ENCODE data around the gene TLE3. TPM values are rescaled to one million over a fixed set of nuclear protein-coding genes. Genes with fewer than 3 reads are reported as not detected.

TLE3 gene
- total RNA-seq, 1 donor from 2014 or later: 13.4 TPM

- no peak for DNase-seq
- ATAC-seq (ENCODE audit: poor library complexity): no peak
- intact Hi-C loops (cut with DNase I): no loop called here
Measured at GRCh38 chr15:70026991-70027390, 70.7 kb downstream of the TLE3 start.

DNA sequence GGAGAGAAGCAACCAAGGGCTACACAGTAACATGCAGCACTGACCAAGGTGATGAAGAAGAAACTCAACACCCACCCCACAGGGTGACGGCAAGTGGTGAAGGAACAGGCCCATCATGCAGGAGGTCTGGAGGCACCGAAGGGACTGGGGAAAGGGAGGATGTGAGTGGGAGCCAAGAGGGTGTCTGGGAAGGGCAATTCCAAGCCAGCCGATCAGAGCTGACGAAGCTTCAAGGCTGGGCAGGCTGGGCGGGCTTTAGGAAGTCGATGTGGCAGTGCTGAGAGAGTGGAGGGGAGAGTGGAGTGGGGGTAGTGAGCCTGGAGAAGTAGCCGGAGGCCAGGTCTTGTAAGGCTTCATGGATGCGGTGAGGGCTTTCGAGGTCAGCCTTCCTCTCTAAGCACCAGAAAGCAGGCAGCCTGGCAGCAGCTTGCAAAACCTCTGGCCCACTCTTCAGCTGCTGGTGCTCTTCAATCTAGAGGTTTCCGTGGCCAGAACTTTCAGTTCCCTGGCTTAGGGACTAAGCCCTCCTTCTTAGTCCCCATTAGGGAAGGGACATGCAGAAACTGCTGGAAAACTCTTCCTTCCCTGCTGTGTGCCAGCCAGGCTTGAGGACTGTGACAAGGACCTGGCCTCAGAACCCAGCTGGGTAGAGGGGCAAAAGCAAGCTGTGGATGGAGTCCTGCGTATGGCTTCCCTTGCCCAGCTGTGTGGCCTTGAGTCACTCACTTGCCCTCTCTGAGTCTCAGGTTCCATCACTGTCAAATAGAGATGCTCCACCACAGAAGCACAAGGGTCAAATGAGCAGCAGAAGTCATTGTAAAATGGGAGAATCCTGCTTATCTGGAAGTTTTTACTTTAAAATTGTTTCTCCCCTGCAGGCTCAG lies 72.1 kb downstream of the TLE3 start:
- ATAC-seq (ENCODE audit: poor library complexity) (peak; percentile 58), DNase-seq (no peak)
- intact Hi-C loops (cut with DNase I): no loop called here

- no peak for ATAC-seq (ENCODE audit: poor library complexity)
- DNase-seq: no peak
- intact Hi-C loops (cut with DNase I): no loop called here
Measured at GRCh38 chr15:70024521-70024920, 73.2 kb downstream of the TLE3 start.

GRCh38 chr15:70023769-70024491 lies 73.8 kb downstream of the TLE3 start:
- peak; percentile 53 for DNase-seq
- intact Hi-C loops (cut with DNase I): no loop called here
- peak; percentile 77 for ATAC-seq (ENCODE audit: poor library complexity)

DNA sequence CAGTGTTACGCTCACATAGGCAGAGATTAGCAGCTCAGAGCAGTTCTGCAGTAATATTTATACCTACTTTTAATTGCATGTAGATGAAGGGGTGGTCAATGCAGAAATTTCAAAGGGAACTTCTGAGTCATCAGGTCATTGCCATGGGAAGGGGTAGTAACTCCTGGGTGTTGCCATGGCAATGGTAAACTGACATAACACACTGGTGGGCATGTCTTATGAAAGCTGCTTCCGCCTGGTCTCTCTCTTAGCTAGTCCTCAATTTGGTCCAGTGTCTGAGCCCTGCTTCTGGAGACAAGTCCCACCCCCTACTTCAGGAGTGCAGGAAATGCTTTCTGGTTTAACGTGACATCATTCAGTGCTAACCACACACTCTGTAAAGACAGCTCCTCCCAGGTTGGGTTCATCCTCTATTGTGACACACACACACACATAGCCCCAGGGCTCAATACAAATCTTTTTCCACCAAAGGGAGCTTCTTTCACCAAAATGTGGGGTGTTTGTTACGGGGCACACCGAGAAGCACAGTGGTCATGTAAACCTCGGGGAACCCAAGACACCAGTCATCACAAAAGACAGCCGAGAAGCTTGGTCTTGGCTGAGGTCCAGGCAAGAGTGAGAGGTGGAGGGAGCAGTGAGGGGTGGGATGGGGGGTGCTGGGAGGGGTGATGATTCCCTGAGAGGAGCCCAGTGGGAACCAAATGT lies 74.5 kb downstream of the TLE3 start:
- DNase-seq (no peak), ATAC-seq (ENCODE audit: poor library complexity) (peak; percentile 36)
- intact Hi-C loops (cut with DNase I): no loop called here

- ATAC-seq (ENCODE audit: poor library complexity): no peak
- intact Hi-C loops (cut with DNase I): no loop called here
- no peak for DNase-seq
Measured at GRCh38 chr15:70020229-70020628, 77.5 kb downstream of the TLE3 start.

GRCh38 chr15:70018646-70019600 lies 78.8 kb downstream of the TLE3 start:
- no peak for DNase-seq
- no peak for ATAC-seq (ENCODE audit: poor library complexity)
- intact Hi-C loops (cut with DNase I): no loop called here

DNA sequence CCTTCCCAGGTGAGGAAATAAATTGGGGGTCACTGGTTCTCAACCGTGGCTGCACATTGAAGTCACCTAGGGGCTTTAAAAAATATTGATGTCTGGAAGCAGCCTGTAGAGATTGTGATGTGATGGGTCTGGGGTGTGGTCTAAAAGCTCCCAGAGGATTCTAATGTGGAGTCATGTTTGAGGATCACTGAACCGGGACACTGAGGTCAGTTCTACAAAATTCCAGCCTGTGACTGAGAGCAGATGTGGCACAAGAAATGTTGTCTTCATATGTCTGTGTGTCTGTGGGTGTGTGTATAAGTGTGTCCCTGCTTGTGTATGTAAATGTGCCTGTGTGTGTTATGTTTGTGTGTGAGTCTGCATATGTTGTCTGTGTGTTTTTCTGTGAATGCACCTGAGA lies 79.9 kb downstream of the TLE3 start:
- no peak for ATAC-seq (ENCODE audit: poor library complexity)
- intact Hi-C loops (cut with DNase I): no loop called here
- no peak for DNase-seq

GRCh38 chr15:70017025-70017424 lies 80.7 kb downstream of the TLE3 start:
- intact Hi-C loops (cut with DNase I): no loop called here
- ATAC-seq (ENCODE audit: poor library complexity) (no peak), DNase-seq (no peak)

GRCh38 chr15:70016511-70016994 lies 81.2 kb downstream of the TLE3 start:
- DNase-seq: no peak
- intact Hi-C loops (cut with DNase I): no loop called here
- ATAC-seq (ENCODE audit: poor library complexity): no peak

- DNase-seq (no peak), ATAC-seq (ENCODE audit: poor library complexity) (no peak)
- intact Hi-C loops (cut with DNase I): loop anchor here (2.0 kb wide), 1 partner anchor 22 kb away; no protein-coding TSS in a partner anchor
Measured at GRCh38 chr15:70014860-70015490, 82.7 kb downstream of the TLE3 start.

- DNase-seq (no peak), ATAC-seq (ENCODE audit: poor library complexity) (no peak)
- intact Hi-C loops (cut with DNase I): loop anchor here (2.0 kb wide), 1 partner anchor 22 kb away; no protein-coding TSS in a partner anchor
Measured at GRCh38 chr15:70014331-70014730, 83.4 kb downstream of the TLE3 start.

DNA sequence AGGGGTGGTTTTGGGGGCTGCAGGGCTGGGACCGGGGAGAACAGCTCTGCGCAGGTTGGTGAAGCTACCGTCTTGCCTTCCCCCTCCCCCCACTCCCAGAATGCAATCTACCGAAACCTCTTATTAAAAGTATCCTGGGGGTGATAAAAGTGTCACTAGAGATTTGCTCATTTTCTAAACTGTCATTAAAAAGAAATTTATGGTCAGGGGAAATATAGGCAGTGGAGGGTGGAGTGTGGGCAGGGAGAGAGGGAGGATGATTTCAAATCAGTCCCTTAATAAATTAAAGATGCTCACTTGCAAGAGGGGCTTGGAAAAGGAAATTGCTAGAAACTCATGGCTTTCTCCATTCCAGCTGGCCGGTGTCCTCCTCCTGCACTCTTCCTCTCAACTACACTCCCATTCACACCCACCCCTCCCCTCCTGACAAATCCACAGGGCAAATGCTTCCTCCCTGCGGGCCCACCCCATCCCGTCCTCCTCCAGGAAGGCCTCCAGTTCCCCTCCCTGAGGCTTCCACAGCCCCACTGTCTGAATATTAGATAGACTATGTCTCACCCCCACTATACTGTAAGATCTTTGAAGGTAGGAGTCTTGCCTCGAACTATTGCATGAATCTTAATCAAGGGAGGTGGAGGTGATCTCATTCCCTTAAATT lies 83.9 kb downstream of the TLE3 start:
- DNase-seq (no peak), ATAC-seq (ENCODE audit: poor library complexity) (no peak)
- intact Hi-C loops (cut with DNase I): loop anchor here (2.0 kb wide), 1 partner anchor 23 kb away; no protein-coding TSS in a partner anchor

DNA sequence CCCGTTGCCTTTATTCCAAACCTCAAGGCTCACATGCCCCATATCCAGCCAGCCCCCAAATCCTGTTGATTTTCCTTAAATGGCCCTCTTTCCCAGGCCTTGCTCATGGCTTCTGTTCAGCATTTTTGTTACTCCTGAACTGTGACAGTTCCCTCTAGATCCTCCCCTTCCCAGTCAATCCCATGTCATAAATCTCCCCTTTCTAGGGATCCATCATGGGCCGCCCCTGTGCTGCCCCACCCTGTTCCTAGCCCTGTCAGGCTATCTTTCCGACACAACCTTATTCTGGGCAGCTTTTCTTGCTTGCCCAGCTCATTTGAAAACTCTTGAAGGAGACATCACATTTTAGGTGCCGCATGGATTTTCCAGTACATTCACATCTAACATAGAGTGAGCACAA lies 84.8 kb downstream of the TLE3 start:
- intact Hi-C loops (cut with DNase I): no loop called here
- no peak for ATAC-seq (ENCODE audit: poor library complexity)
- DNase-seq: no peak

- no peak for ATAC-seq (ENCODE audit: poor library complexity)
- DNase-seq: no peak
Measured at GRCh38 chr15:70008697-70009290, 88.9 kb downstream of the TLE3 start.

GRCh38 chr15:70006259-70007147 lies 91.2 kb downstream of the TLE3 start:
- ATAC-seq (ENCODE audit: poor library complexity) (no peak), DNase-seq (no peak)
- intact Hi-C loops (cut with DNase I): no loop called here

More at GRCh38 chr15:70008697-70009290, 88.9 kb downstream of the TLE3 start:
- intact Hi-C loops (cut with DNase I): no loop called here

Data from Right ventricle myocardium superior (tissue), 1 donor.